GM19324 (cell line): Measurements from ENCODE around the gene SVIL.

Experiments
- ATAC-seq: cut with Tn5 transposase; IDR thresholded peaks from one replicate; pipeline ENCODE4 v1.9.1; 2021; ENCODE audit warnings: mild to moderate bottlenecking, moderate library complexity; ENCODE audit not compliant: unreplicated experiment, low FRiP score

SVIL gene

GRCh38 chr10:29435809-29436501 lies 198.8 kb downstream of the SVIL start:
- ATAC-seq, result no peak

- ATAC-seq, result no peak
Observed at GRCh38 chr10:29434111-29434510, 200.7 kb downstream of the SVIL start.

- ATAC-seq, result no peak
Observed at GRCh38 chr10:29431711-29432110, 203.1 kb downstream of the SVIL start.

GRCh38 chr10:29430101-29430500 lies 204.7 kb downstream of the SVIL start:
- no peak for ATAC-seq

GRCh38 chr10:29428486-29428885 lies 206.3 kb downstream of the SVIL start:
- no peak for ATAC-seq

- ATAC-seq, result no peak
Observed at GRCh38 chr10:29427667-29428066, 207.1 kb downstream of the SVIL start.

- no peak for ATAC-seq
Observed at GRCh38 chr10:29426420-29426819, 208.4 kb downstream of the SVIL start.

GRCh38 chr10:29424017-29424416 lies 210.8 kb downstream of the SVIL start:
- ATAC-seq, result no peak

- no peak for ATAC-seq
Observed at GRCh38 chr10:29420744-29421143, 214.0 kb downstream of the SVIL start.

GRCh38 chr10:29417324-29417723 lies 217.4 kb downstream of the SVIL start:
- ATAC-seq, result no peak

GRCh38 chr10:29415876-29416275 lies 218.9 kb downstream of the SVIL start:
- ATAC-seq, result no peak

GRCh38 chr10:29414501-29414900 lies 220.3 kb downstream of the SVIL start:
- no peak for ATAC-seq

- ATAC-seq, result no peak
Observed at GRCh38 chr10:29412485-29412884, 222.3 kb downstream of the SVIL start.

GRCh38 chr10:29411666-29412315 lies 223.0 kb downstream of the SVIL start:
- ATAC-seq, result no peak

GRCh38 chr10:29409241-29410054 lies 225.3 kb downstream of the SVIL start:
- peak; percentile 68 for ATAC-seq

GRCh38 chr10:29408847-29409240 lies 225.9 kb downstream of the SVIL start:
- ATAC-seq, result peak; percentile 8
